NB4 (cell line): Measurements from ENCODE around the gene AGAP1.

ENCODE experiments used
- MYC ChIP-seq: IDR thresholded peaks from 2 replicates; pipeline ENCODE4 v1.6.1; 2011; ENCODE audit warnings: low read depth, low read length
- POLR2A ChIP-seq: IDR thresholded peaks from 2 replicates; pipeline ENCODE4 v1.6.1; 2011; ENCODE audit warnings: mild to moderate bottlenecking; ENCODE audit not compliant: insufficient read length; ENCODE audit errors: extremely low read depth
- TF ChIP-seq, protein P1 (sequence below): IDR thresholded peaks from one replicate; pipeline ENCODE4 v1.5.1; 2012; ENCODE audit warnings: low read depth, low read length

DNA sequence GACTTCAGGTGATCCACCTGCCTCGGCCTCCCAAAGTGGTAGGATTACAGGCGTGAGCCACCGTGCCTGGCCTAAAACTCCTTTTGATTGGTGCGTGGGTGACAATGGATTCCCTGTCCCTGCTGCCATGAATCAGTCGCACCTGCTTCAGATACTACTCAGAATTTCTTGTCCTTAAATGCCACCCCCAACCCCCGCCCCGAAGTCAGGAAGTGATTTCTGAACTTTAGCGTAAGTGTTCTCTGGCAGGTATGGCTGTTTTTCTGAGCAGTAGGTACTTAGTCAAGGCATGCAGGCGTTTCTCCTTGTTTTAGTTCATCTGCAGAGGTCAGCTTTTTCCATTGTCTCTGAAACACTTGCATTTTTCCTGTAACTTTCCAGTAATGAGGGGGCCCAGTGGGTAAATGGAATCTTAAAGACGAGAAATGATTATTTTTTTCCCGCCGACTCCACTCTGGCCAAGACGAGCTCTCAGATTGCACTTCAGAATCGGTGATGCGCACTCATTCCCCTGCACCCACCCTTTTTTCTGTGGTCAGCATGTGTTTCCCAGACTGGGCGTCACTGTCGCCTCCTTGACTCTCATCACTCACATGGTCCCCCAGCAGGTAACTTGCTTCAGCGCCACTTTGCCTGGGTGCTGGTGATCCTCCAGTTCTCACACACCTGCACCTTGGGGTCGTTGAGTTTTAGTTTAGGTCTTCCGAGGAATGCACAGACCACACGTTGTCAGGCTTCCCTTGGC is 494.6 kb downstream of the AGAP1 start:
- TF ChIP-seq, protein P1, sequence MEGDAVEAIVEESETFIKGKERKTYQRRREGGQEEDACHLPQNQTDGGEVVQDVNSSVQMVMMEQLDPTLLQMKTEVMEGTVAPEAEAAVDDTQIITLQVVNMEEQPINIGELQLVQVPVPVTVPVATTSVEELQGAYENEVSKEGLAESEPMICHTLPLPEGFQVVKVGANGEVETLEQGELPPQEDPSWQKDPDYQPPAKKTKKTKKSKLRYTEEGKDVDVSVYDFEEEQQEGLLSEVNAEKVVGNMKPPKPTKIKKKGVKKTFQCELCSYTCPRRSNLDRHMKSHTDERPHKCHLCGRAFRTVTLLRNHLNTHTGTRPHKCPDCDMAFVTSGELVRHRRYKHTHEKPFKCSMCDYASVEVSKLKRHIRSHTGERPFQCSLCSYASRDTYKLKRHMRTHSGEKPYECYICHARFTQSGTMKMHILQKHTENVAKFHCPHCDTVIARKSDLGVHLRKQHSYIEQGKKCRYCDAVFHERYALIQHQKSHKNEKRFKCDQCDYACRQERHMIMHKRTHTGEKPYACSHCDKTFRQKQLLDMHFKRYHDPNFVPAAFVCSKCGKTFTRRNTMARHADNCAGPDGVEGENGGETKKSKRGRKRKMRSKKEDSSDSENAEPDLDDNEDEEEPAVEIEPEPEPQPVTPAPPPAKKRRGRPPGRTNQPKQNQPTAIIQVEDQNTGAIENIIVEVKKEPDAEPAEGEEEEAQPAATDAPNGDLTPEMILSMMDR, result no peak
- TF ChIP-seq POLR2A, result no peak
- TF ChIP-seq MYC, result no peak
